ENCODE results near the gene GADL1.

GRCh38 chr3:30940740-30941139 is 46.3 kb upstream of the GADL1 start:
- no peak for TF ChIP-seq EZH2 (IDR thresholded peaks at IDR 0.05; ENCODE audit: low read depth)
- TF ChIP-seq, protein P1, sequence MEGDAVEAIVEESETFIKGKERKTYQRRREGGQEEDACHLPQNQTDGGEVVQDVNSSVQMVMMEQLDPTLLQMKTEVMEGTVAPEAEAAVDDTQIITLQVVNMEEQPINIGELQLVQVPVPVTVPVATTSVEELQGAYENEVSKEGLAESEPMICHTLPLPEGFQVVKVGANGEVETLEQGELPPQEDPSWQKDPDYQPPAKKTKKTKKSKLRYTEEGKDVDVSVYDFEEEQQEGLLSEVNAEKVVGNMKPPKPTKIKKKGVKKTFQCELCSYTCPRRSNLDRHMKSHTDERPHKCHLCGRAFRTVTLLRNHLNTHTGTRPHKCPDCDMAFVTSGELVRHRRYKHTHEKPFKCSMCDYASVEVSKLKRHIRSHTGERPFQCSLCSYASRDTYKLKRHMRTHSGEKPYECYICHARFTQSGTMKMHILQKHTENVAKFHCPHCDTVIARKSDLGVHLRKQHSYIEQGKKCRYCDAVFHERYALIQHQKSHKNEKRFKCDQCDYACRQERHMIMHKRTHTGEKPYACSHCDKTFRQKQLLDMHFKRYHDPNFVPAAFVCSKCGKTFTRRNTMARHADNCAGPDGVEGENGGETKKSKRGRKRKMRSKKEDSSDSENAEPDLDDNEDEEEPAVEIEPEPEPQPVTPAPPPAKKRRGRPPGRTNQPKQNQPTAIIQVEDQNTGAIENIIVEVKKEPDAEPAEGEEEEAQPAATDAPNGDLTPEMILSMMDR (conservative IDR thresholded peaks at IDR 0.05) = no peak

Measured in PC-9 (cell line).